Measurements from ENCODE around the gene OR5K2.
A peak's percentile ranks its signal among the peaks of the same experiment; 100 is the strongest.

Gene OR5K2

GRCh38 chr3:98522544-98523281 lies 25.2 kb downstream of the OR5K2 start, which contains the start of gene CLDND1:
TSS of gene CLDND1 (minus strand) at chr3:98522902. CDS start at chr3:98521424, 1,478 bp downstream.
- DNase-seq (ENCODE audit: low read depth): peak; percentile 90

- DNase-seq (ENCODE audit: low read depth): no peak
These were observed 28.0 kb downstream of the OR5K2 start for GRCh38 chr3:98525494-98525893.

- no peak for DNase-seq (ENCODE audit: low read depth)
These were observed 31.2 kb downstream of the OR5K2 start for GRCh38 chr3:98528474-98529346.

DNA sequence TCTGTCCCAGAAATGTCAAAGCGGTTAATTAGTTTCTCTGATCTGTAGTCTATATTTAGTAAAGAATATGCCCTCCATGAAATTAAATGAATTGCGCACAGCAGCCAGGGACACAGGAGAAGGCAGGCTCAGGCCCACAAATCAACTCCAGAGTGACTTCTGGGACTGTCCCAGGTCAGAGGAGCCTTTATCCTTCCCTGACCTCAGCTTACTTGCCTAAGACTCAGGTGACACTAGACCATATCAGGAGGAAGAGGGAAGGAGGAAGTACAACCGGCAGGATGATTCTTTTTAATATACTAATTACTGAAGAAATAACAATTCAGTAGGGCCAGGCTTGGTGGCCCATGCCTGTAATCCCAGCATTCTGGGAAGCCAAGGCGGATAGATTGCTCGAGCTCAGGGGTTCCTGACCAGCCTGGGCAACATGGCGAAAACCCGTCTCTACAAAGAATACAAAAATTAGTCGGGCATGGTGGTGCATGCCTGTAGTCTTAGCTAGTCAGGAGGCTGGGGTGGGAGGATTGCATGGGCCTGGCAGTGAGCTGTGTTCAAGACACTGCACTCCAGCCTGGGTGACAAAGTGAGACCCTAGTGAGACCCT lies 32.5 kb downstream of the OR5K2 start:
- no peak for DNase-seq (ENCODE audit: low read depth)

DNA sequence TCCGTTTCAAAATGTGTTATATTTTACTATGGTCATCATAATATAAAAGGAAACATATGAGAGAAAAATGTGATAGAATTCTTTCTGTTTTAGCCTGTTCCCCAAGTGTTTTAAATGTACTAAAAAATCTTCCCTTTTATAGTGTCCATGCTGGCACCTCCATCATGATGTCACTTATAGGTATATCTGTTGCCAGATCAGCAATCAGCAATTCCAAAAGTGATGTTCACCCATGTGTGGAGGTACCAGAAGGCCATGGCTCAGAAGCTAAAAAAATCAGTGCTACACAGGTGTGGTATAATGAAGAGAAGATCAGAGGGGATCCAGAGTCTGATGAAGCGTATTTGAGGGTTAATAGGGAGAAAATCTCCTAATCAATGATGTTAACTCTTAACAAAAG lies 33.2 kb downstream of the OR5K2 start:
- DNase-seq (ENCODE audit: low read depth): no peak

- no peak for DNase-seq (ENCODE audit: low read depth)
These were observed 34.3 kb downstream of the OR5K2 start, which contains the start of gene GPR15 for GRCh38 chr3:98531622-98532274. TSS of gene GPR15 (plus strand) at chr3:98531978. CDS start at chr3:98532034, 56 bp downstream.

DNA sequence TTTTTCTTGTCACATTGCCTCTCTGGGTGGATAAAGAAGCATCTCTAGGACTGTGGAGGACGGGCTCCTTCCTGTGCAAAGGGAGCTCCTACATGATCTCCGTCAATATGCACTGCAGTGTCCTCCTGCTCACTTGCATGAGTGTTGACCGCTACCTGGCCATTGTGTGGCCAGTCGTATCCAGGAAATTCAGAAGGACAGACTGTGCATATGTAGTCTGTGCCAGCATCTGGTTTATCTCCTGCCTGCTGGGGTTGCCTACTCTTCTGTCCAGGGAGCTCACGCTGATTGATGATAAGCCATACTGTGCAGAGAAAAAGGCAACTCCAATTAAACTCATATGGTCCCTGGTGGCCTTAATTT lies 34.8 kb downstream of the OR5K2 start:
- no peak for DNase-seq (ENCODE audit: low read depth)

DNA sequence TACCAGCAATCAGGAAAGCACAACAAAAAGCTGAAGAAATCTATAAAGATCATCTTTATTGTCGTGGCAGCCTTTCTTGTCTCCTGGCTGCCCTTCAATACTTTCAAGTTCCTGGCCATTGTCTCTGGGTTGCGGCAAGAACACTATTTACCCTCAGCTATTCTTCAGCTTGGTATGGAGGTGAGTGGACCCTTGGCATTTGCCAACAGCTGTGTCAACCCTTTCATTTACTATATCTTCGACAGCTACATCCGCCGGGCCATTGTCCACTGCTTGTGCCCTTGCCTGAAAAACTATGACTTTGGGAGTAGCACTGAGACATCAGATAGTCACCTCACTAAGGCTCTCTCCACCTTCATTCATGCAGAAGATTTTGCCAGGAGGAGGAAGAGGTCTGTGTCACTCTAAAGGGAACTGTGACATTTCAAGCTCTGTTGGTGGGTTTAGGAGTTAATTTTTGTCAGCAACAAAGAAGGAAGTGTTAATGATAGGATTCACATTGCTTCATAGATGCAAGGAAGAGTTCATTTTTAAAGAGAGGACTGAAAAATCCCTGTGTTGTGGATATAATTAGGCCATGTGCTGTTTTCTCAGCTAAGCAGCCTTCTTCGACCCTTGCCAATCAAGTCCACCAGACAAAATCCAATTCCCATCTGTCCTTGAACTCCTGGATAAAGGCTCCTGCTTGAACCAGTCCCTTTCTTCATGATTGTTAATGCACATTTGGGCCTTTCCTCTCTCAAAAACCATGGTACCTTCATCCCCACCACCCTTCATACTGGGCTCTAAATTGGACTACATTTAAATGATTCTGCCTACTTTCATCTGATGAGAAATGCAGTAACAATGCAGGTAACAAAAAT lies 35.5 kb downstream of the OR5K2 start:
- no peak for DNase-seq (ENCODE audit: low read depth)

DNA sequence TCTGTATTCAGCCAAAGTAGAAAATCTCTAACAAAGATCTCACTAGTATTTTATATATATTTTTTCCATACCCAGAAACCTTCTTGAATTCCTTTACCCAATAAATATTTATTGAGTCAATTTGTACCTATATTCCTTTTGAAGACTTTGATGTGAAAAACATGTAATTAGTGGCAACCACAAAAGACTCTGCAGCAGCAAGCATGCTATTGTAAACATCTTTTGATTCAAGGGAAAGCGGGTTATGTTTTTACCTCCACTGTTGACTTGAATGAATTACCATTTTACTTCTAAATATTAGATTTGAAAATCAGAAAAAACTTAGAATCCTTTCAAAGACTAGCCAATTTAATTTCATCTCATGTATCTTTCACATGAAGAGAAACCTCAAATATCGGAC lies 36.7 kb downstream of the OR5K2 start:
- no peak for DNase-seq (ENCODE audit: low read depth)

DNA sequence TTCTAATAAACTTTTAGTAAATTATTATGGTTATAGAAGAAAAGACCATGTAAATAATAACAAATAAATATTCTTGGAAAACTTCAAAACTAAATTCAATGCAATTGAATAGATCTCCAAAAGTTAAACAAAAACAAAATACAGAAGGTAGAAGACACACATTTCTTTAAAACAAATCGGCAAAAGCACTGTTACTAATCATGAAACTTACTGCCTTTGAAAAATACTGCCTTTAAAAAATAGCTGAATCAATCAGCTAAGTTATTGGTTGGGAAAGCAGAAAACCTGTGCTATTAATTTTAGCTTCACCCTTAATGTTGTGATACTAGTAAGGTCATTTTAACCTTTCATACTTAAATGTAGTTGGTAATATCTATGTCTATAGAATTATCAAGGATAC lies 37.3 kb downstream of the OR5K2 start:
- no peak for DNase-seq (ENCODE audit: low read depth)

- no peak for DNase-seq (ENCODE audit: low read depth)
These were observed 39.1 kb downstream of the OR5K2 start for GRCh38 chr3:98536456-98537017.

- no peak for DNase-seq (ENCODE audit: low read depth)
These were observed 42.9 kb downstream of the OR5K2 start for GRCh38 chr3:98540346-98540745.

- no peak for DNase-seq (ENCODE audit: low read depth)
These were observed 44.2 kb downstream of the OR5K2 start for GRCh38 chr3:98541695-98542094.

- DNase-seq (ENCODE audit: low read depth): no peak
These were observed 45.1 kb downstream of the OR5K2 start for GRCh38 chr3:98542623-98543022.

DNA sequence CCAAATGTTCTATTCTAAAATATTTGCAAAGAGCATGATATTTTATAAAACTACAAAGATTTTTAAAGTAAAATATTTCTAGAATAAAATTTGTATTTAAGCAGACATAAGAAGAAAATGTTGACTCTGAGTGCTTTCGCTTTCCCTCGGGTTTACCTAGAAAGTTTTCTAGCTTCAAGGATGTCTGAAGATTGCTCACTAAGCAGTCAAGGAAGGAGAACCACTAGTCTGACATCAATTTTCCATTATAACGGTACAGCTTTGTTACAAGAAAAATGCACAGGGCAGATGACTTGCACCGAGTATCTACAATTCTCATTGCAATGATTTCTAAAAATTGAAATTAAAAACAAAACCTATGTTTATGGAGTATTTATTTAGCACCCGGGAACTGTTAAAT lies 48.5 kb downstream of the OR5K2 start:
- DNase-seq (ENCODE audit: low read depth): no peak
